GM23338 (cell line): ENCODE measurements around the gene REM2. TPM values are rescaled to one million over a fixed set of nuclear protein-coding genes. Genes with fewer than 3 reads are reported as not detected.

Experiments
- ATAC-seq: fragments of 200-7000 bp; cut with Tn5 transposase; 3 replicates; pipeline ENCODE4 v1.9.1; 2020
- DNase-seq: peaks from one replicate; pipeline ENCODE4 v3.0.0-alpha.2; 2015; ENCODE audit warnings: low spot score
- H2AFZ ChIP-seq: fragments of 200-600 bp; sonication (generic); 2 replicates; pipeline ENCODE4 v1.8.0; 2016; ENCODE audit warnings: antibody characterized with exemption, mild to moderate bottlenecking, moderate library complexity
- H3F3A ChIP-seq: fragments of 200-600 bp; sonication (generic); replicated peaks from 2 replicates; pipeline ENCODE4 v1.8.0; 2017; ENCODE audit warnings: antibody characterized with exemption, mixed run types, low read depth
- H3K27ac ChIP-seq: fragments of 200-600 bp; sonication (generic); 2 replicates; pipeline ENCODE4 v1.6.1; 2016; ENCODE audit warnings: low read depth
- H3K27me3 ChIP-seq: fragments of 200-600 bp; sonication (generic); 2 replicates; pipeline ENCODE4 v1.8.0; 2016; ENCODE audit warnings: mild to moderate bottlenecking, mixed run types, moderate library complexity; ENCODE audit not compliant: insufficient read depth
- H3K36me3 ChIP-seq: fragments of 200-600 bp; sonication (generic); 2 replicates; pipeline ENCODE4 v1.8.0; 2016; ENCODE audit warnings: mild to moderate bottlenecking; ENCODE audit not compliant: insufficient read depth
- H3K4me1 ChIP-seq: fragments of 200-600 bp; sonication (generic); 2 replicates; pipeline ENCODE4 v1.8.0; 2016; ENCODE audit warnings: mild to moderate bottlenecking, moderate library complexity; ENCODE audit not compliant: insufficient read depth
- H3K4me2 ChIP-seq: fragments of 200-600 bp; sonication (generic); 2 replicates; pipeline ENCODE4 v1.7.1; 2017; ENCODE audit warnings: mixed run types
- H3K4me3 ChIP-seq: fragments of 200-600 bp; sonication (generic); 2 replicates; pipeline ENCODE4 v1.6.1; 2016; ENCODE audit warnings: mixed run types
- H3K79me2 ChIP-seq: fragments of 200-600 bp; sonication (generic); replicated peaks from 2 replicates; pipeline ENCODE4 v1.8.0; 2017; ENCODE audit warnings: mild to moderate bottlenecking; ENCODE audit not compliant: insufficient read depth
- H3K9me2 ChIP-seq: fragments of 200-600 bp; sonication (generic); 2 replicates; pipeline ENCODE4 v1.8.0; 2017; ENCODE audit not compliant: insufficient read depth
- H4K20me1 ChIP-seq: fragments of 200-600 bp; sonication (generic); replicated peaks from 2 replicates; pipeline ENCODE4 v1.8.0; 2017; ENCODE audit warnings: mild to moderate bottlenecking; ENCODE audit not compliant: insufficient read depth
- H3K27ac Mint-ChIP-seq: 2 replicates; pipeline ENCODE4 v1.8.0; 2020; ENCODE audit warnings: inconsistent platforms, mild to moderate bottlenecking, moderate library complexity, mixed read lengths
- H3K27me3 Mint-ChIP-seq: 3 replicates; pipeline ENCODE4 v1.8.0; 2022; ENCODE audit warnings: low read depth, mild to moderate bottlenecking, moderate library complexity, mixed read lengths, inconsistent platforms; ENCODE audit not compliant: insufficient read depth, poor library complexity
- H3K36me3 Mint-ChIP-seq: 3 replicates; pipeline ENCODE4 v1.8.0; 2021; ENCODE audit warnings: low read depth, mild to moderate bottlenecking, inconsistent platforms, moderate library complexity, mixed read lengths
- H3K4me1 Mint-ChIP-seq: 3 replicates; pipeline ENCODE4 v1.8.0; 2020; ENCODE audit warnings: mild to moderate bottlenecking, inconsistent platforms, mixed read lengths
- H3K4me3 Mint-ChIP-seq: 3 replicates; pipeline ENCODE4 v1.8.0; 2021; ENCODE audit warnings: moderate library complexity, mild to moderate bottlenecking, inconsistent platforms, mixed read lengths
- H3K9me3 Mint-ChIP-seq: 3 replicates; pipeline ENCODE4 v1.8.0; 2020; ENCODE audit warnings: moderate library complexity, mild to moderate bottlenecking, inconsistent platforms, mixed read lengths
- CREB1 ChIP-seq: fragments of 250-450 bp; sonication (Bioruptor Pico); IDR thresholded peaks from 2 replicates; pipeline ENCODE4 v1.5.0; 2020; ENCODE audit warnings: low read depth, mild to moderate bottlenecking, moderate library complexity
- EZH2 ChIP-seq: fragments of 200-600 bp; sonication (generic); IDR thresholded peaks from one replicate; pipeline ENCODE4 v1.8.0; 2017; ENCODE audit warnings: antibody characterized with exemption, mild to moderate bottlenecking, low read depth; ENCODE audit not compliant: unreplicated experiment
- EZH2phosphoT487 ChIP-seq: fragments of 200-600 bp; sonication (generic); IDR thresholded peaks from one replicate; pipeline ENCODE4 v1.8.1; 2018; ENCODE audit warnings: antibody characterized with exemption; ENCODE audit not compliant: unreplicated experiment
- JUNB ChIP-seq: IDR thresholded peaks from one replicate; pipeline ENCODE4 v1.6.1; 2016; ENCODE audit warnings: antibody characterized with exemption; ENCODE audit not compliant: unreplicated experiment
- NANOG ChIP-seq: IDR thresholded peaks from 2 replicates; pipeline ENCODE4 v1.6.1; 2016; ENCODE audit warnings: antibody characterized with exemption, borderline replicate concordance
- POLR2AphosphoS5 ChIP-seq: IDR thresholded peaks from 2 replicates; pipeline ENCODE4 v1.6.1; 2016; ENCODE audit warnings: antibody characterized with exemption, low read depth
- STAT1 ChIP-seq: IDR thresholded peaks from one replicate; pipeline ENCODE4 v1.6.1; 2016; ENCODE audit warnings: antibody characterized with exemption; ENCODE audit not compliant: unreplicated experiment
- ZNF331 ChIP-seq: fragments of 250-450 bp; sonication (Bioruptor Pico); IDR thresholded peaks from 2 replicates; pipeline ENCODE4 v1.5.0; 2020; ENCODE audit warnings: low read depth, mild to moderate bottlenecking, moderate library complexity
- polyA plus RNA-seq: library from polyadenylated mRNA; unstranded; fragments of >200 nt; fragmentation: Nextera tagmentation; extraction: Ambion mirVana; gene quantifications from 2 replicates; pipeline ENCODE4 v1.2.1, GENCODE V29; 2016
- total RNA-seq: library from RNA; depleted of rRNA; stranded (reverse); fragments of >200 nt; shearing (Covaris generic); gene quantifications from 2 replicates; pipeline ENCODE4 v1.2.3, GENCODE V29; 2014
- TF ChIP-seq, protein P1 (sequence below): fragments of 250-450 bp; sonication (Bioruptor Pico); IDR thresholded peaks from 2 replicates; pipeline ENCODE4 v1.5.0; 2020; ENCODE audit warnings: mild to moderate bottlenecking, moderate library complexity
- TF ChIP-seq, protein P2 (sequence below), 2 experiments: fragments of 200-600 bp in 1 of 2; sonication (generic) in 1 of 2; conservative IDR thresholded peaks; 2 replicates each; pipeline versions ENCODE4 v1.5.1 to v1.6.1; 2016 to 2017; ENCODE audit warnings: antibody characterized with exemption in 2 of 2, low read depth in 2 of 2, mild to moderate bottlenecking in 2 of 2, moderate library complexity in 1 of 2
- TF ChIP-seq, protein P3 (sequence below): IDR thresholded peaks from 2 replicates; pipeline ENCODE4 v1.6.1; 2016; ENCODE audit warnings: antibody characterized with exemption
- TF ChIP-seq, protein P4 (sequence below): IDR thresholded peaks from one replicate; pipeline ENCODE4 v1.6.1; 2018; ENCODE audit warnings: antibody characterized with exemption; ENCODE audit not compliant: unreplicated experiment

REM2 gene
- total and polyA plus RNA-seq, 2 experiments from 2014 or later, result 0.31 to 2.9 TPM

DNA sequence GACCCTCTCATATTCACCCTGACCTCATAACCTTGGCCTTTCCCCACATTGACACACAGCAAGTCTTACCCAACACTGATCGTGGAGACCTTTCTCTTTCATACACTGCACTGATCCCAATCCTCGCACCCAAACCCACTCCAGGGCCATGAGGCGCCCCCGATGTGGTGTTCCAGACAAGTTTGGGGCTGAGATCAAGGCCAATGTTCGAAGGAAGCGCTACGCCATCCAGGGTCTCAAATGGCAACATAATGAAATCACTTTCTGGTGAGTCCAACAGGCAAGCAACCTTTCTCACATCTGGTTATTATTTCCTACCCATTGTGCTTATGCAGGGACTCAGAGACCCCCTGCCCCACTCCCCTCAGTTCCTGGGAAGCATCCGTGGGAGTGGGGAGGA lies 41.3 kb upstream of the REM2 start:
- no peak overlapping the region for H3K27ac ChIP-seq

More for the DNA sequence above, 41.3 kb upstream of the REM2 start:
- no peak overlapping the region for H3K4me3 Mint-ChIP-seq
- Histone ChIP-seq H3F3A (0 out of 2 replicates have a peak, but pooled peaks cover 6% of the 10 kb centered on the region), H3K4me2 (no peak overlapping the region), H3K4me3 (no peak overlapping the region), H3K79me2 (peaks cover 25% of the 10 kb centered on the region), H4K20me1 (no peaks in the 10 kb centered on the region), H3K4me1 (peaks cover 14% of the 10 kb centered on the region; the same call in 1 of the 2 replicates), H3K27me3 (no peaks in the 10 kb centered on the region), H3K9me2 (no peaks in the 10 kb centered on the region), H2AFZ (no peak overlapping the region), H3K36me3 (no peaks in the 10 kb centered on the region; the same call in 1 of the 2 replicates)
- peaks cover 17% of the 10 kb centered on the region for H3K27me3 Mint-ChIP-seq
- H3K27ac Mint-ChIP-seq, result no peak overlapping the region
- H3K4me1 Mint-ChIP-seq, result peaks cover 28% of the 10 kb centered on the region
- no peaks in the 10 kb centered on the region for H3K9me3 Mint-ChIP-seq
- DNase-seq, result no peak
- peaks cover 49% of the 10 kb centered on the region for H3K36me3 Mint-ChIP-seq
- TF ChIP-seq EZH2 (no peak), JUNB (no peak), ZNF331 (CRISPR knock-in tag) (no peak), CREB1 (CRISPR knock-in tag) (no peak), STAT1 (no peak), EZH2phosphoT487 (no peak), NANOG (no peak), POLR2AphosphoS5 (no peak)
- TF ChIP-seq, protein P1, sequence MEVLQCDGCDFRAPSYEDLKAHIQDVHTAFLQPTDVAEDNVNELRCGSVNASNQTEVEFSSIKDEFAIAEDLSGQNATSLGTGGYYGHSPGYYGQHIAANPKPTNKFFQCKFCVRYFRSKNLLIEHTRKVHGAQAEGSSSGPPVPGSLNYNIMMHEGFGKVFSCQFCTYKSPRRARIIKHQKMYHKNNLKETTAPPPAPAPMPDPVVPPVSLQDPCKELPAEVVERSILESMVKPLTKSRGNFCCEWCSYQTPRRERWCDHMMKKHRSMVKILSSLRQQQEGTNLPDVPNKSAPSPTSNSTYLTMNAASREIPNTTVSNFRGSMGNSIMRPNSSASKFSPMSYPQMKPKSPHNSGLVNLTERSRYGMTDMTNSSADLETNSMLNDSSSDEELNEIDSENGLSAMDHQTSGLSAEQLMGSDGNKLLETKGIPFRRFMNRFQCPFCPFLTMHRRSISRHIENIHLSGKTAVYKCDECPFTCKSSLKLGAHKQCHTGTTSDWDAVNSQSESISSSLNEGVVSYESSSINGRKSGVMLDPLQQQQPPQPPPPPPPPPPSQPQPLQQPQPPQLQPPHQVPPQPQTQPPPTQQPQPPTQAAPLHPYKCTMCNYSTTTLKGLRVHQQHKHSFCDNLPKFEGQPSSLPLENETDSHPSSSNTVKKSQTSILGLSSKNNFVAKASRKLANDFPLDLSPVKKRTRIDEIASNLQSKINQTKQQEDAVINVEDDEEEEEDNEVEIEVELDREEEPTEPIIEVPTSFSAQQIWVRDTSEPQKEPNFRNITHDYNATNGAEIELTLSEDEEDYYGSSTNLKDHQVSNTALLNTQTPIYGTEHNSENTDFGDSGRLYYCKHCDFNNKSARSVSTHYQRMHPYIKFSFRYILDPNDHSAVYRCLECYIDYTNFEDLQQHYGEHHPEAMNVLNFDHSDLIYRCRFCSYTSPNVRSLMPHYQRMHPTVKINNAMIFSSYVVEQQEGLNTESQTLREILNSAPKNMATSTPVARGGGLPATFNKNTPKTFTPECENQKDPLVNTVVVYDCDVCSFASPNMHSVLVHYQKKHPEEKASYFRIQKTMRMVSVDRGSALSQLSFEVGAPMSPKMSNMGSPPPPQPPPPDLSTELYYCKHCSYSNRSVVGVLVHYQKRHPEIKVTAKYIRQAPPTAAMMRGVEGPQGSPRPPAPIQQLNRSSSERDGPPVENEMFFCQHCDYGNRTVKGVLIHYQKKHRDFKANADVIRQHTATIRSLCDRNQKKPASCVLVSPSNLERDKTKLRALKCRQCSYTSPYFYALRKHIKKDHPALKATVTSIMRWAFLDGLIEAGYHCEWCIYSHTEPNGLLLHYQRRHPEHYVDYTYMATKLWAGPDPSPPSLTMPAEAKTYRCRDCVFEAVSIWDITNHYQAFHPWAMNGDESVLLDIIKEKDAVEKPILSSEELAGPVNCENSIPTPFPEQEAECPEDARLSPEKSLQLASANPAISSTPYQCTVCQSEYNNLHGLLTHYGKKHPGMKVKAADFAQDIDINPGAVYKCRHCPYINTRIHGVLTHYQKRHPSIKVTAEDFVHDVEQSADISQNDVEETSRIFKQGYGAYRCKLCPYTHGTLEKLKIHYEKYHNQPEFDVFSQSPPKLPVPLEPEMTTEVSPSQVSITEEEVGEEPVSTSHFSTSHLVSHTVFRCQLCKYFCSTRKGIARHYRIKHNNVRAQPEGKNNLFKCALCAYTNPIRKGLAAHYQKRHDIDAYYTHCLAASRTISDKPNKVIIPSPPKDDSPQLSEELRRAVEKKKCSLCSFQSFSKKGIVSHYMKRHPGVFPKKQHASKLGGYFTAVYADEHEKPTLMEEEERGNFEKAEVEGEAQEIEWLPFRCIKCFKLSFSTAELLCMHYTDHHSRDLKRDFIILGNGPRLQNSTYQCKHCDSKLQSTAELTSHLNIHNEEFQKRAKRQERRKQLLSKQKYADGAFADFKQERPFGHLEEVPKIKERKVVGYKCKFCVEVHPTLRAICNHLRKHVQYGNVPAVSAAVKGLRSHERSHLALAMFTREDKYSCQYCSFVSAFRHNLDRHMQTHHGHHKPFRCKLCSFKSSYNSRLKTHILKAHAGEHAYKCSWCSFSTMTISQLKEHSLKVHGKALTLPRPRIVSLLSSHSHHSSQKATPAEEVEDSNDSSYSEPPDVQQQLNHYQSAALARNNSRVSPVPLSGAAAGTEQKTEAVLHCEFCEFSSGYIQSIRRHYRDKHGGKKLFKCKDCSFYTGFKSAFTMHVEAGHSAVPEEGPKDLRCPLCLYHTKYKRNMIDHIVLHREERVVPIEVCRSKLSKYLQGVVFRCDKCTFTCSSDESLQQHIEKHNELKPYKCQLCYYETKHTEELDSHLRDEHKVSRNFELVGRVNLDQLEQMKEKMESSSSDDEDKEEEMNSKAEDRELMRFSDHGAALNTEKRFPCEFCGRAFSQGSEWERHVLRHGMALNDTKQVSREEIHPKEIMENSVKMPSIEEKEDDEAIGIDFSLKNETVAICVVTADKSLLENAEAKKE, result no peak
- TF ChIP-seq, protein P2, sequence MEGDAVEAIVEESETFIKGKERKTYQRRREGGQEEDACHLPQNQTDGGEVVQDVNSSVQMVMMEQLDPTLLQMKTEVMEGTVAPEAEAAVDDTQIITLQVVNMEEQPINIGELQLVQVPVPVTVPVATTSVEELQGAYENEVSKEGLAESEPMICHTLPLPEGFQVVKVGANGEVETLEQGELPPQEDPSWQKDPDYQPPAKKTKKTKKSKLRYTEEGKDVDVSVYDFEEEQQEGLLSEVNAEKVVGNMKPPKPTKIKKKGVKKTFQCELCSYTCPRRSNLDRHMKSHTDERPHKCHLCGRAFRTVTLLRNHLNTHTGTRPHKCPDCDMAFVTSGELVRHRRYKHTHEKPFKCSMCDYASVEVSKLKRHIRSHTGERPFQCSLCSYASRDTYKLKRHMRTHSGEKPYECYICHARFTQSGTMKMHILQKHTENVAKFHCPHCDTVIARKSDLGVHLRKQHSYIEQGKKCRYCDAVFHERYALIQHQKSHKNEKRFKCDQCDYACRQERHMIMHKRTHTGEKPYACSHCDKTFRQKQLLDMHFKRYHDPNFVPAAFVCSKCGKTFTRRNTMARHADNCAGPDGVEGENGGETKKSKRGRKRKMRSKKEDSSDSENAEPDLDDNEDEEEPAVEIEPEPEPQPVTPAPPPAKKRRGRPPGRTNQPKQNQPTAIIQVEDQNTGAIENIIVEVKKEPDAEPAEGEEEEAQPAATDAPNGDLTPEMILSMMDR (conservative IDR thresholded peaks at IDR 0.05; ENCODE audit: low read depth in 2 of 2), result no peak
- TF ChIP-seq, protein P3, sequence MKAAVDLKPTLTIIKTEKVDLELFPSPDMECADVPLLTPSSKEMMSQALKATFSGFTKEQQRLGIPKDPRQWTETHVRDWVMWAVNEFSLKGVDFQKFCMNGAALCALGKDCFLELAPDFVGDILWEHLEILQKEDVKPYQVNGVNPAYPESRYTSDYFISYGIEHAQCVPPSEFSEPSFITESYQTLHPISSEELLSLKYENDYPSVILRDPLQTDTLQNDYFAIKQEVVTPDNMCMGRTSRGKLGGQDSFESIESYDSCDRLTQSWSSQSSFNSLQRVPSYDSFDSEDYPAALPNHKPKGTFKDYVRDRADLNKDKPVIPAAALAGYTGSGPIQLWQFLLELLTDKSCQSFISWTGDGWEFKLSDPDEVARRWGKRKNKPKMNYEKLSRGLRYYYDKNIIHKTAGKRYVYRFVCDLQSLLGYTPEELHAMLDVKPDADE, result no peak
- TF ChIP-seq, protein P4, sequence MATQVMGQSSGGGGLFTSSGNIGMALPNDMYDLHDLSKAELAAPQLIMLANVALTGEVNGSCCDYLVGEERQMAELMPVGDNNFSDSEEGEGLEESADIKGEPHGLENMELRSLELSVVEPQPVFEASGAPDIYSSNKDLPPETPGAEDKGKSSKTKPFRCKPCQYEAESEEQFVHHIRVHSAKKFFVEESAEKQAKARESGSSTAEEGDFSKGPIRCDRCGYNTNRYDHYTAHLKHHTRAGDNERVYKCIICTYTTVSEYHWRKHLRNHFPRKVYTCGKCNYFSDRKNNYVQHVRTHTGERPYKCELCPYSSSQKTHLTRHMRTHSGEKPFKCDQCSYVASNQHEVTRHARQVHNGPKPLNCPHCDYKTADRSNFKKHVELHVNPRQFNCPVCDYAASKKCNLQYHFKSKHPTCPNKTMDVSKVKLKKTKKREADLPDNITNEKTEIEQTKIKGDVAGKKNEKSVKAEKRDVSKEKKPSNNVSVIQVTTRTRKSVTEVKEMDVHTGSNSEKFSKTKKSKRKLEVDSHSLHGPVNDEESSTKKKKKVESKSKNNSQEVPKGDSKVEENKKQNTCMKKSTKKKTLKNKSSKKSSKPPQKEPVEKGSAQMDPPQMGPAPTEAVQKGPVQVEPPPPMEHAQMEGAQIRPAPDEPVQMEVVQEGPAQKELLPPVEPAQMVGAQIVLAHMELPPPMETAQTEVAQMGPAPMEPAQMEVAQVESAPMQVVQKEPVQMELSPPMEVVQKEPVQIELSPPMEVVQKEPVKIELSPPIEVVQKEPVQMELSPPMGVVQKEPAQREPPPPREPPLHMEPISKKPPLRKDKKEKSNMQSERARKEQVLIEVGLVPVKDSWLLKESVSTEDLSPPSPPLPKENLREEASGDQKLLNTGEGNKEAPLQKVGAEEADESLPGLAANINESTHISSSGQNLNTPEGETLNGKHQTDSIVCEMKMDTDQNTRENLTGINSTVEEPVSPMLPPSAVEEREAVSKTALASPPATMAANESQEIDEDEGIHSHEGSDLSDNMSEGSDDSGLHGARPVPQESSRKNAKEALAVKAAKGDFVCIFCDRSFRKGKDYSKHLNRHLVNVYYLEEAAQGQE, result no peak
- ATAC-seq, result no peak
